ENCODE data around the gene DACT2. TPM values are rescaled to one million over a fixed set of nuclear protein-coding genes. Genes with fewer than 3 reads are reported as not detected.

The DACT2 gene
- total and polyA plus RNA-seq, 10 of the 15 experiments (the other 5 are each of a cell fraction or from before 2014, with no cell fraction given) = not detected

- no peak for TF ChIP-seq MLLT1 (IDR thresholded peaks at IDR 0.05)
Measured at GRCh38 chr6:168280899-168281245, 38.7 kb downstream of the DACT2 start (continued).

GRCh38 chr6:168280020-168280898 is 39.3 kb downstream of the DACT2 start:
- Histone ChIP-seq H4K20me1 (ENCODE audit: control insufficient read depth, insufficient read depth) (no peaks in the 10 kb centered on the region), H3K4me2 (ENCODE audit: control insufficient read depth, insufficient read depth) (no peak overlapping the region), H3K9me3 (replicated peaks; ENCODE audit: control insufficient read depth, insufficient read depth, low read length) (no peaks in the 10 kb centered on the region; the same call in 2 of the 3 replicates), H2AFZ (ENCODE audit: control insufficient read depth, low read depth, low read length) (no peak overlapping the region), H3K9ac (ENCODE audit: control insufficient read depth, insufficient read depth, low read length) (no peak overlapping the region), H3K4me3 (no peak overlapping the region), H3K4me1 (ENCODE audit: control insufficient read depth, insufficient read depth, low read length) (no peaks in the 10 kb centered on the region), H3K36me3 (ENCODE audit: control insufficient read depth in 2 of 2, insufficient read depth in 2 of 2, low read length in 1 of 2) (no peaks in the 10 kb centered on the region), H3K27ac (ENCODE audit: control insufficient read depth, insufficient read depth) (no peak overlapping the region), H3K27me3 (replicated peaks in 1 of 2; ENCODE audit: control insufficient read depth in 2 of 2, insufficient read depth in 2 of 2, low read length in 1 of 2) (no peaks in the 10 kb centered on the region), H3K79me2 (ENCODE audit: control insufficient read depth, insufficient read depth, low read length) (no peaks in the 10 kb centered on the region)
- 32% methylated on average over 21 of the region's 21 CpGs for WGBS (ENCODE audit: insufficient coverage, insufficient replicate concordance, low lambda C conversion rate, missing lambda C conversion rate)
- FAIRE-seq (no peak), ATAC-seq (no peak), DNase-seq (ENCODE audit: low read depth, low spot score) (no peak)
- no TSS peak for BruUV-seq (replicated peaks)
- ChIA-PET CTCF (no interaction called here), RAD21 (ENCODE audit: unreplicated experiment) (no interaction called here), POLR2A (no interaction called here), SMC1A (ENCODE audit: uncharacterized antibody, unreplicated experiment) (no interaction called here)
- intact Hi-C loops (cut with micrococcal nuclease; ENCODE audit: unreplicated experiment) (no loop called here), in situ Hi-C loops (cut with MboI) (no loop called here)
- TF ChIP-seq NKRF (conservative IDR thresholded peaks at IDR 0.05) (no peak), SMAD5 (IDR thresholded peaks at IDR 0.05; ENCODE audit: low read depth) (no peak), PRDM15 (CRISPR knock-in tag; IDR thresholded peaks at IDR 0.05) (no peak), E2F8 (IDR thresholded peaks at IDR 0.05; ENCODE audit: low read depth, partially characterized antibody) (no peak), POLR2AphosphoS5 (IDR thresholded peaks at IDR 0.05; ENCODE audit: low read length) (no peak), TARDBP (IDR thresholded peaks at IDR 0.05; ENCODE audit: borderline replicate concordance) (no peak), RFX5 (IDR thresholded peaks at IDR 0.05; ENCODE audit: low read depth, low read length) (no peak), SPI1 (IDR thresholded peaks at IDR 0.05; ENCODE audit: borderline replicate concordance, insufficient read depth, low read depth, low read length) (no peak), PAX8 (IDR thresholded peaks at IDR 0.05) (no peak), HDGF (IDR thresholded peaks at IDR 0.05) (no peak), RAD21 (IDR thresholded peaks at IDR 0.05; ENCODE audit: insufficient read depth, low read depth, low read length) (no peak)
